GM12874 (cell line): Measurements from ENCODE around the gene WHAMM.

ENCODE experiments used
- TF ChIP-seq, protein P1 (sequence below): IDR thresholded peaks from 2 replicates; pipeline ENCODE4 v1.5.1; 2011; ENCODE audit warnings: low read depth, mild to moderate bottlenecking, control low read depth, low read length, moderate library complexity; ENCODE audit not compliant: insufficient read depth

Gene WHAMM

DNA sequence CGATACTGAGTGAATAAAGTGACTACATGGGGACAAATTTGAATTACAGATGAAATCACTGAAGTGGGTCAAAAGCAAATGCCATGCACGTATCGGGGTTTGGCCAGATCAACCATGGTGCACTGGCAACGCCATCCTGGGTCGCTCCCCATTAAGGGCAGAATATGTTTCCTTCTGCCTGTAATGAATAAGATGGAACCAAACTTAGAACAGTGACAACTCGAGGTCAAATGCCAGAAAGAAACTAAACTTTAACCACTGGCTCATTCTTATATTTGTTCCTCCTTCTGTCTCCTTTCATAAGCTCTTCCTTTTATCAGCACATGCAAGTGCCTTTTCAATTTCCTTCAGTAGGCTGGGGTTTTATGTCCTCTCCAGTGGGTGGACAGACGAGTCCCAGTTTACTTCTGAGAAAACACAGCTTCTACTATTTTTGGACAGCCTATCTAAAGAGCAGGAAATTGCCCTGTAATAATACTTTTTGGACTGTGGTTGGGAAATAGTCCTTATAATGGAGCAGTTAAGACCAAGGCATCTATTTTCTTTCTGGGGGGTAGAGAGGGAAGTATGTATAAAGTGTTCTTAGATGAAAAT lies 61.4 kb downstream of the WHAMM start:
- TF ChIP-seq, protein P1, sequence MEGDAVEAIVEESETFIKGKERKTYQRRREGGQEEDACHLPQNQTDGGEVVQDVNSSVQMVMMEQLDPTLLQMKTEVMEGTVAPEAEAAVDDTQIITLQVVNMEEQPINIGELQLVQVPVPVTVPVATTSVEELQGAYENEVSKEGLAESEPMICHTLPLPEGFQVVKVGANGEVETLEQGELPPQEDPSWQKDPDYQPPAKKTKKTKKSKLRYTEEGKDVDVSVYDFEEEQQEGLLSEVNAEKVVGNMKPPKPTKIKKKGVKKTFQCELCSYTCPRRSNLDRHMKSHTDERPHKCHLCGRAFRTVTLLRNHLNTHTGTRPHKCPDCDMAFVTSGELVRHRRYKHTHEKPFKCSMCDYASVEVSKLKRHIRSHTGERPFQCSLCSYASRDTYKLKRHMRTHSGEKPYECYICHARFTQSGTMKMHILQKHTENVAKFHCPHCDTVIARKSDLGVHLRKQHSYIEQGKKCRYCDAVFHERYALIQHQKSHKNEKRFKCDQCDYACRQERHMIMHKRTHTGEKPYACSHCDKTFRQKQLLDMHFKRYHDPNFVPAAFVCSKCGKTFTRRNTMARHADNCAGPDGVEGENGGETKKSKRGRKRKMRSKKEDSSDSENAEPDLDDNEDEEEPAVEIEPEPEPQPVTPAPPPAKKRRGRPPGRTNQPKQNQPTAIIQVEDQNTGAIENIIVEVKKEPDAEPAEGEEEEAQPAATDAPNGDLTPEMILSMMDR: no peak

DNA sequence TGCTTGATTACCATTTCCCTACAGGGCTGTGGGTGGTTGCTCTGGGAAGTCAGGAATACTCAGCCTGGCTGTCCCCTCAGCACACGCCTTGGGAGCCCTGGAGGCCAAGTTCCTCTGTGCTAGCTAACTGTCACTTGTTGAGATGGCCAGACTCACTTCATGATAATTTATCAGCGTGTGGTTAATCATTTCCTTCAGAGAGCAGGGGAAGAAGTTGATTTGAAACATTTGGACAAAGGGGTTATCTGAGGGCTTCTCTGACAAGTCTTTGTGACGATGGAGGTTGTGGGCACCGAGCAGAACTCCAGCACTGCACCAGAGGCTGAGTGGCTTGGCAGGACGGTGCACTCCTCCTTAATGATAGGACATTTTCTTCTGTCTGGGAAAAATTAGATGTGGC lies 61.9 kb downstream of the WHAMM start:
- TF ChIP-seq, protein P1: no peak

DNA sequence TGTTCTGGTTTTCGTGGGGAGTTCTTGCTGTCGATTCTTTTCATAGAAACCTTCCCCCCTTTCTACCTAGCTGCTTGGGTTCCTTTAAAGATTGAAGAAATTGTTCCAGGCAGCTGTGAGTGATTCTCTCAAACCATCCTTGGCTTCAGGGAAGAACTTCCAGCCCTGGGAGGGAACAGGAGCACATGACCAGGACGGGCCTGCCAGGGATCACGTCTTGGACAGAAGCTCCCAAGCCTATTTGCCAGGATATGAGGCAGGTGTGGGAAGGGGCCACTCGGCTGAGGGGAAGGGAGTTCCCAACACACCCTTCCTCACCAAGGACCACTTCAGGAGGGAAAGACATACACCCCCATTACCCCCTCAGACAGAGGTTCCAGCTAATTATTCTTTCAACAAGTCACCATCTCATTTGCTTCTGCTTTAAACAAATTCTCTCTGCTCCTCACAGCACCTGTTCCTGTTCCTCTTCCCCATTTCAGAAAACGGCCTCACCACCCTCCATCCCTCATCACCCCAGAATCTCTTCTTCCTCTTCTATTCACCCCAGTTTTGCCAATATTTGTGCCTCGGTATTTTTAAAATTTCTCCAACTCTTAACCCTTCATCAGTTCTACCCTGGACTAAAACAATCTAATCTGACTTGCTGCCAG lies 62.5 kb downstream of the WHAMM start:
- TF ChIP-seq, protein P1: no peak

DNA sequence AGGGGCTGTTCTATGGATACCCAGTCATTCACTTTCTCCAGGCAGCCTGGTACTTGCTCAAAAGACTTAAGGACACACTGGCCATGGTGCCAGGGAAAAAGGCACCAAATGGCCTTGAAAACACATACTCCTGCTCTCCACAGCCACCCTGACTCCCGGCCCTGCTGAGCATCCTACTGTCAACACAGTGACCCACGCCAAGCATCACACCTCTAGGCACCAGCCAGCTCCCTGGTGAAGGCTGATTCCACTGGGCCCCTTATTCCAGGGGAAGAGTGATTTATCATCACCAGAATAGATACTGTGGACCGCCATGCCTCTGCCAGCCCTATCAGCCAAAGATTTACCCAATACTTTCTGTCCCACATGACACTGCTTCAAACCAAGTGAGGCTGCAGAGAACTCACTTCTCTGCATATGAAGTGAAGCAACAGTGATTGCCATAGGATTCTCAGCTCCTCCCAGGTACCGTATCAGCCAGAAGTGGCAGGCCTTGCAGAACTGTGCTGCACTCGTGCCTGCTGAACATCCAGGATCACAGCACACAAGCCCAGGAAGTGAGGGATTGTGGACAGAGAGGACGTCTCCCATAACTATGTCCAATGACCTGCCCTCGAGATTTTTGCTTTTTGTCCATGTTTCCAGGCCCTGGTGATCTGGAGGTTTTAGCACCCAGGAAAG lies 63.7 kb downstream of the WHAMM start:
- TF ChIP-seq, protein P1: no peak

DNA sequence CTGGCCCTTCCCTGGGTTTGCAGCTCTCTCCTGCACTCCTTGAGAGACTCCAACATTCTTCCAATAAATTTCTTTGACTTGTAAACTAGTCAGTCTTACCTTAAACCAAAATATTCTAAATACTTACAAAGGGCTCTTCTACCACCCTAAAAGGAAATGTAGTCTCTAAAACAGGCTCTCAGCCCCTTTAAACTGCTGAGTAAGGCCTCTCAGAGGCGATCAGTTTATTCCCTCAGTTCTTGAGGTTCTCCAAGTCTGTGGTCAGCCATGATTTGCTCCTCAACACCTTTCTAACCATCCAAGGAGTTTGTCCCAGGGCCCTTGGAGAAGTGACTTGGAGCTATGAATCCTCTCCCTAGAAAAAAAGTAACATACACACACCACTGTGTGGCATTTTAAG lies 64.8 kb downstream of the WHAMM start:
- TF ChIP-seq, protein P1: no peak

DNA sequence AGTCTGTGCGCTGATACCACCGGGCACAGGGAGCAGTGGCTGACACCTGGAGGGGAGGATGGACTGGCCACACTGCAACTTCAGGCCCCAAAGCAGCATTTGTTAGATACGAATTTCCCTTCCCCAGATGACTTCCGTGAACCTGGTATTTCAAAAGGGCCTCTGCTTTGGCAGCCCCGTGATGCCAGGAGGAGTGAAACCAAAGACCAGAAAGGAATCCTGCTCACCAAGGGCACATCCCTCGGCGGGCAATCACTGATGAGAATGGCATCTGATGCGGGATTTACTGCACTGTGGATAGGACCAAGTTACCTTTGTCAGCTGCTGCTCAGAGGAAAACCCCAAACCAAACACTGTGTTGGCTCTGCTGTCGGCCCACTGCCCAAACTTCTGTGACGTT lies 65.5 kb downstream of the WHAMM start:
- TF ChIP-seq, protein P1: no peak

DNA sequence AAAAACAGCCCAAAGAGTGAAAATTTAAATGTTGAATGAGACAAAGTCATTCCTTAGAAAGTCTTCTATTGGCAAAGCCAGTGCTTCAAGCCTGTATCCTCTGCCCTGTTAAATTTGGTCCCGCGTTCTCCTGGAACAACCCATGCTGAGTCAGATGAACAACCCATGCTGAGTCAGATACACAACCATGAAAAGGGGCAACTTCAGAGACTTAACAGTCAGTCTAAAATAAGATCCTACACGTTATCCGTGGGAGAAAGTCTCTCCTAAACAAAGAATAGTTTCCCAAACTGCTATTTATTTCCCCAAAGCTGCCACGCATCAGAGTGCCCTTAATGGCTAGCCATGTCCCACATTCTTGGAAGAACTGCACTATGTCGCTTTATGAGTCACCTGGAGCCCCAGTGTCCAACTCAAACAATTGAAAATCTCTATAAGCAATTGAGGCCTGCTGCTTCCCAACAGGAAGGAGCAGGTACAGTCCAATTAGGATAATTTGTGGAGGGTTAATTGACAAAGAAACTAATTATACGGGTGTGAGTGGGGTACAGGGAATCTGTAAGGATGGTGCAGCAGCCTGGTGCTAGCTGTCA lies 66.1 kb downstream of the WHAMM start:
- TF ChIP-seq, protein P1: no peak
